GM18858 (cell line): ENCODE data around the gene BMP2K.
A peak's percentile ranks its signal among the peaks of the same experiment; 100 is the strongest.

Experiments used
- ATAC-seq: cut with Tn5 transposase; IDR thresholded peaks from one replicate; pipeline ENCODE4 v1.9.1; 2021; ENCODE audit not compliant: unreplicated experiment

BMP2K gene

GRCh38 chr4:78763763-78764387 lies 12.3 kb upstream of the BMP2K start:
- ATAC-seq, result no peak

GRCh38 chr4:78764498-78764961 lies 11.6 kb upstream of the BMP2K start:
- no peak for ATAC-seq

- ATAC-seq, result no peak
Measured at GRCh38 chr4:78765432-78766006, 10.6 kb upstream of the BMP2K start.

GRCh38 chr4:78766026-78766425 lies 10.1 kb upstream of the BMP2K start:
- ATAC-seq, result no peak

GRCh38 chr4:78766650-78767049 lies 9.5 kb upstream of the BMP2K start:
- peak; percentile 85 for ATAC-seq

- ATAC-seq, result peak; percentile 62
Measured at GRCh38 chr4:78767350-78767749, 8.8 kb upstream of the BMP2K start.

GRCh38 chr4:78768452-78769180 lies 7.5 kb upstream of the BMP2K start:
- no peak for ATAC-seq

- ATAC-seq, result no peak
Measured at GRCh38 chr4:78770091-78770642, 6.0 kb upstream of the BMP2K start.

GRCh38 chr4:78772526-78773091 lies 3.5 kb upstream of the BMP2K start:
- no peak for ATAC-seq

GRCh38 chr4:78774417-78774816 lies 1.7 kb upstream of the BMP2K start:
- no peak for ATAC-seq

GRCh38 chr4:78775303-78776078 lies 659 bp upstream of the BMP2K start:
- ATAC-seq, result peak; percentile 31

- no peak for ATAC-seq
Measured at GRCh38 chr4:78776729-78777575, 802 bp downstream of the BMP2K start.

GRCh38 chr4:78777576-78777940 lies 1.4 kb downstream of the BMP2K start:
- no peak for ATAC-seq

- ATAC-seq, result no peak
Measured at GRCh38 chr4:78778530-78778929, 2.4 kb downstream of the BMP2K start.

- ATAC-seq, result peak; percentile 24
Measured at GRCh38 chr4:78779280-78779679, 3.1 kb downstream of the BMP2K start.

GRCh38 chr4:78780093-78780492 lies 3.9 kb downstream of the BMP2K start:
- ATAC-seq, result no peak

GRCh38 chr4:78781139-78781538 lies 5.0 kb downstream of the BMP2K start:
- no peak for ATAC-seq

GRCh38 chr4:78781924-78782323 lies 5.8 kb downstream of the BMP2K start:
- ATAC-seq, result no peak

GRCh38 chr4:78784236-78784865 lies 8.2 kb downstream of the BMP2K start:
- ATAC-seq, result no peak
